Activated CD8-positive, alpha-beta memory T cell treated with anti-CD3 and anti-CD28 coated beads, Interleukin-2, amount 50 U/mL, for 24 hours (primary cell): ENCODE measurements around the gene PRDM11.
"Not testable (repeated sequence)": the region's sequence is repeated elsewhere in the genome, so short reads cannot be mapped to it uniquely, and the experiment has no call there.

Experiments used
- DNase-seq: peaks from one replicate; pipeline ENCODE4 v3.0.0-alpha.2; 2020; ENCODE audit errors: extremely low read depth

PRDM11 gene

DNA sequence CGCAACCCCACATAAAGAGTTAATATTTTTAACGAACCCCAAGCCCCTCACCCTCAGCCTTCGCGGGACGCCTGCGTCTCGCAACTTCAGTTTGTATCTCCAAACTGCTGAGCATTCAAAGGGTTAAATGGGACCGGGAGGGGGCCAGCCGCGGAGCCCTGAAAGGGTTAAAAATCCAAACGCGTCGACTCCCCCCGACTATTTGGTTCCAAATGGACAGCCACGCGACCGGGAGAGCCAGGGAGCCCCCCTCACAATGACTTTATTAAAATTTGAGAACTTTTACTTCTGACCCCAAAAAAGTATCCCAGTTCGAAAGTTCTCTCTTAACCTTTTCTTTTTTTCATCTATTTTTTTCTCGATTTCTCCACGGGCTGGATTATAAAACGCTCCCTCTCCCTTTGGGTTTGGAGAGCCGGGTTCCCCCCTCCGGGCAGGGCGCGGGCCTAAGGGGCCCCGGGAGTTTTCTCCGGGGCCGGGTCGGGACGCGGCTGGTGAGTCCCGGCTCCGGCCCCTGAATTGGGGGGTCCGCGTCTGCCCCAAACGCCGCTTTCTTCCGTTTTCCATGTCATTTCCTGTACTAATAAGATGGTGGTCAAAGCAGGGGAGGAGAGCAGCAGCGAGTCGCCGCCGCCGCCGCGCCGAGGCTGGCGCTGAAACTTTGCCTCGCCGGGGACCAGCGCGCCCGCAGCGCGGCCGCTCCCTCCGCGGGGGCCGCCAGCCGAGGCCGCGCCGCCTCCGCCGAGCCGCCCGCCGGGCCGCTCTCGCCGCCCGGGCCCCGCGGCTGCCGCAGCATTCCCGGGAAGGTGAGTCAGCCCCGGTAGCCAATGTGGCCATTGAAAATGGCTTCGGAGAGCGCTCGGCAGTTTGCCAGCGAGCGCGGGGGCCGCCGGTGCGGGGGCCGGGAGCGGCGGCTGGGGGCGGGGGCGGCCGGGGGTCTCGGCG is at the start of gene PRDM11:
TSS of gene PRDM11 (plus strand) at position 568 of the 945 bp plus-strand sequence. CDS start 35,128 bp downstream, outside the sequence.
- no peak for DNase-seq

DNA sequence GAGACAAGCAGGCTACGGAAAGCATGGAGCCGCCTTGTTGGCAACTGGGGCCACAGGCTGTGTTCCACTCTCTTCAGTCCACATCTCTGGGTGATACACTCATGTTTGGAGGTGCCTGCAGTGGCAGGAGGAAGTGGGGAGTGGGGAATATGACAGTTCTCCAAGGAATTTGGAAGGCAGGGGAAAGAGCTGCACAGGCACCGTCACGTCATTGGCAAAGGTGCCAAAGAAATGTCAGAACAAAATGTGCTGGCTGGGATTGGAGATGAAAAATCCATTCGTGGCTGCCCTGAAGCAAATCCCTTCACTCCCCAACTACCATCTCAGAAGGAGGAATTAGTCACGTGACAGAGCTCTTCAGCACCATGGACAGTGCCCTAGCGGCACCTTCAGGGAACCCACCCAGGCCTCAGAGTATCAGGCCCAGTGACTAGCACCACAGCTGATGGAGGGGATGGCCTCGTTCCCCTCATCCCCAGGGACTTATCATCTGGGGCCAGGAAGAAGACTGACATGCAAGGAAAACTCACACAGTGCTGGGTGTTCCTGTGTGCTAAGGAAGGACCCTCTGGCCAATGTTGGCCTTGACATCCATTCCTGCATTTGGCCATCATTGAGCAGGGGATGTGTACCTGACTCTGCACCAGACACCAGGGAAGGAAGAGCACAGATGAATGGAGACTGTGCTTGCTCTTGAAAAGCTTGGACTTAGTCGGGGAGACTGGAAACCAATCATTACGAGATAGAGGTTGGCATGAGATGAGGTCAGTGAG is 48.5 kb upstream of the PRDM11 start:
- DNase-seq, result no peak

DNA sequence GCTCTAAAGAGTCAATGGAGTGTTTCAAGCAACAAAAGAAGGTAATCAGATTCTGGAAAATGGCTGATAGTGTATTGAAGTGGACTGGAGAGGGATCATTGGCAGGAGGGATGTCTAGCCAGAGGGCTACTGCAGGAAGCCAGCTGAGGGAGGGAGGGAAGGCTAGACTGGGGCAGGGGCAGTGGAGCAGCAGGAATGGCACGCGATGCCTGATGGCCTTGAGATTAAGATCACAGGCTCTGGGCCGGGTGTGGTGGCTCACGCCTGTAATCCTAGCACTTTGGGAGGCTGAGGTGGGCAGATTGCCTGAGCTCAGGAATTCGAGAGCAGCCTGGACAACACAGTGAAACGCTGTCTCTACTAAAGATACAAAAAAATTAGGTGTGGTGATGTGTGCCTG is 47.5 kb upstream of the PRDM11 start:
- no peak for DNase-seq

GRCh38 chr11:45100339-45100738 is 46.1 kb upstream of the PRDM11 start:
- DNase-seq, result no peak

DNA sequence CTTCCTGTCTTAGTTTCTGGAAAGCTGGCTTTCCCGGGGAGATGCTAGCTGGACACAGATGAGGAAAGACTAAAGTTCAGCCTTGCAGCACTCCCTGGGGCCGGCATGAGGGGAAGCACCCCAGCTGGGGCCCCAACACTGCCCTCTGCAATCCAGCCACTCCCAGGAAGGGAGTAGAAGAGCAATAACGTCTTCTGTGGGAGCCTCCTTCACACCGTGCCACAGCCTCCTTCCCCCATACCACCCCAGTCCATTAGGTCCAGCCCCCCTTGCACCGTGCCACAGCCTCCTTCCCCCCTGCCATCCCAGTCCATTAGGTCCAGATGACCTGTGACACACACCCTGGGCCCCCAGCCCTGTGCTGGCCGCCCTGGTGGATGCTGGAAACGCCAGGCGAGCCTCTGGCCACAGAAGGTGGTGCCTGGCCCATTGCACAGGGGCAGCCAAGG is 44.1 kb upstream of the PRDM11 start:
- DNase-seq, result no peak

GRCh38 chr11:45102810-45103621 is 43.4 kb upstream of the PRDM11 start:
- no peak for DNase-seq

- no peak for DNase-seq
Measured at GRCh38 chr11:45104006-45104789, 42.2 kb upstream of the PRDM11 start.

DNA sequence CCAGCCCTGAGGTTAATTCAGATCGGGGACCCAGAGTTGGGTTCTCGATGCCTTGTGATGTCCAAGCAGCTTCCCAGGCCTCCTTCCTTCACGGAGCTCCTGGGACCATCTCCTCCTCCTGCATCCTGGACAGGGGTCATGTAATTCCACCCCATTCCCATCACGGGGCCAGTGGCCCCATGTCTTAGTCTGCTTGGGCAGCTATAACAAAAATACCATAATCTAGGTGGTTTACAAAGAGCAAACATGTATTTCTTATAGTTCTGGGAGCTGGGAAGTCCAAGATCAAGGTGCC is 41.7 kb upstream of the PRDM11 start:
- DNase-seq, result no peak

DNA sequence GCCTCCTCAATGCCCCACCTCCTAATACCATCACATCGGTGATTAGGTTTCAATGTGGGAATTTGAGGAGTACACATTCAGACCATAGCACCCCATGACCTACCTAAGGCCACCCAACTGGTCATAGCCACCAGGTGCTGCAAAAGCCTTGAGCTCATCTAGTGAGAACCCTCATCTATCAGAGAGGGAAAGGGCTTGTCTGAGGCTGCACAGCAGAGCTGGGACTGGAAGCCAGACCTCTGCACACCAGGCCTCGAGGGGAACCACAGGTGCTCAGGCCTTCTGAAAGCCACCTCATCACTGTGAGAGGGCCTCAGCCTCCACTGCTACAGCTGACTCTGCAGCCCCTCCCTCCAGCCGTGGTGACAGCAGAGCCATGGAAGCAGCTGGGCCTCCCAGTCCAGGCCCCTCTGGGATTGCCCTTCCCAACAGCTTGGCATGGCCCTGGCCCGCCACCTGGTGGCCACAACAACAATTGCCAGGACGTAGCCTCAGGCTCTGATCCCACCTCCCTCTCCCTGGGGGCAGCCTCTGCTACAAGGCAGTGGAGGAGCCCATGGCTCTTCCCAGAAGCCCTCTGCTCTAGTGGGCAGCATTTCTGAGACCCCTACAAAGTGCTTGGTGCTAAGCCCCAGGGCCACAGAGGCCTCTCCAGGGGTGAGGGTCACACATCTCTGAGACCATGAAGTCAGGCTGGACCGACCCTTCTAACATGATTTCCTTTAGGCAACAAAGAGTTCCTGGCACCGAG is 41.0 kb upstream of the PRDM11 start:
- no peak for DNase-seq

DNA sequence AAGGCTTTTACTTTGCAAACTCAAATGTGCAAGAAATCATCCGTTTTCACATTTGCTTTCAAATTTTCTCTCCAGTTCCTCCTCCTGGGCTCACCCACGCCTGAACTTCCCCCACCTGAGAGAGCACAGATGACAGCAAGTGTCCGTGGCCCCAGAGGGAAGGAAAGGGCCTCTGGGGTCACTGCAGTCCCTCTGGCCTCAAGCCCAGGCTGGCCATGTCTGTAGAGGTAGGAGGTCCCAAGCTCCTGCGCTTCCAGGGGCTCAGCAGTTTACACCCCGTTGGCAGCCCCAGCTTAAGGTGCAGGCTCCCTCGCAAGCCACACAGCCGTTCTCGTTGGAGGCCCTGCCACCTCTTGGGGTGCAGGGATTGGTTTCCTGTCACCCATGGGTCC is 40.5 kb upstream of the PRDM11 start:
- no peak for DNase-seq

- DNase-seq, result no peak
Measured at GRCh38 chr11:45106440-45106839, 40.0 kb upstream of the PRDM11 start.

GRCh38 chr11:45107029-45107428 is 39.4 kb upstream of the PRDM11 start:
- DNase-seq, result no peak

DNA sequence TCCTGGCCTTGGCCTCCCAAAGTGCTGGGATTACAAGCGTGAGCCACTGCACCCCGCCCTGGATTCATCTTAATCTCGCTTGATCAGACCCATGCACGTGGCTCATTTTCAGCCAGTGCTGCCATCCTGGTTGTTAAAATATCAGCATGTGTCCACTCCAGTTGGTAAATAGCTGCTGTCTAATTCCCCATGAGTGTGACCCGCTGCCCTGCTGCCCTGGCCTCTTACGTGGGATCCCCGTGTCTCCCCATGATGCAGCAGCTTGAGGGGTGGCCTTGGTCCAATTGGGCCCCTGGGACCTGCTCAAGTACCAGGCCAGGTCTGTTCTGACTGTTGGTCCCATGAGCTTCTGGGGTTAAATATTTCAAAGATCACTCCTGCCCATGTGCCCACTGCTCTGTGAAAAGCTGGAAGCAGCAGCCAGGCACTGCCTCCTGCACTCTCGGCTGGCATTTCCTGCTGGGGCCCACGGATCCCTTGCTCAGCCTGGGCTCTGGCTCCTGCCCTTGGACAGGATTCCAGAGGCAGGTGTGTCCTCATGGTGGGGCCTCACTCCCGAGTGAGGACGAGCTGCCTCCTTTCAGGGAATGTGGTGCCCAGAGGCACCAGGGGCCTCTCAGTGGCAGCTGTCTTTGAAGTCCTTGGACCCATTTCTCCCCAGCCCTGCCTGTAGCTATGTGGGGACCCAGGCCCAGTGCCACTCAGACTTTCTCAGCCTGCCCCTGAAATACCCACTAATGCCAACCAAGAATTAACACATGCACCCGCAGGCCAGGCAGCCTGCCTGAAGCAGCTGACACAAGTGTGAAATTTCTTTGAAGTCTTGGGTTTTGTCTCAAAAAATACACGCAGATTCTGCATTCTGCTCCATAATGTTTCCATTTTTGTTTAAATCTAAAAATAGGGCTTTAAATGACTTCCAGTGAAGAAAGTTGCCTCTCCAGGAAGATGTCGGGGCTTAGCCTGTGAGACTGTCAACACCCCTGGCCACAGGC is 38.1 kb upstream of the PRDM11 start:
- DNase-seq, result no peak

GRCh38 chr11:45109400-45109799 is 37.0 kb upstream of the PRDM11 start:
- DNase-seq, result no peak

GRCh38 chr11:45110562-45110961 is 35.9 kb upstream of the PRDM11 start:
- DNase-seq, result no peak

DNA sequence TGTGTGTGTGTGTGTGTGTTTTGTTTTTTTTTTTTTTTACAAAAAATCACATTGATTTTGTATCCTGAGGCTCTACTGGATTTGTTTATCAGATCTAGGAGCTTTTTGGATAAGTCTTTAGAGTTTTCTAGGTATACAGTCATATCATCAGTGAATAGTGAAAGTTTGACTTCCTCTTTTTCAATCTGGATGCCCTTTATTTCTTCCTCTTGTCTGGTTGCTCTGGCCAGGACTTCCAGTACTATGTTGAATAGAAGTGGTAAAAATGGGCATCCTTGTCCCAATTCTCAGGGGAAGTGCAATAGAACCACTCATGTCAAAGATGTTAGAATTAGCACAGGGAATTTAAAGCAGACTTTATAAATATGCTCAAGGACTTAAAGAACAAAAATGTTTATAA is 32.6 kb upstream of the PRDM11 start:
- DNase-seq, result no peak

DNA sequence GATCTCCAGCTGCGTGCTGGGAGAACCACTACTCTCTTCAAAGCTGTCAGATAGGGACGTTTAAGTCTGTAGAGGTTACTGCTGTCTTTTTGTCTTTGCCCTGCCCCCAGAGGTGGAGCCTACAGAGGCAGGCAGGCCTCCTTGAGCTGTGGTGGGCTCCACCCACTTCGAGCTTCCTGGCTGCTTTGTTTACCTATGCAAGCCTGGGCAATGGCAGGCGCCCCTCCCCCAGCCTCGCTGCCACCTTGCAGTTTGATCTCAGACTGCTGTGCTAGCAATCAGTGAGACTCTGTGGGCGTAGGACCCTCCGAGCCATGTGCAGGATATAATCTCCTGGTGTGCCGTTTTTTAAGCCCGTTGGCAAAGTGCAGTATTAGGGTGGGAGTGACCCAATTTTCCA is 18.6 kb upstream of the PRDM11 start:
- not testable (repeated sequence) for DNase-seq

DNA sequence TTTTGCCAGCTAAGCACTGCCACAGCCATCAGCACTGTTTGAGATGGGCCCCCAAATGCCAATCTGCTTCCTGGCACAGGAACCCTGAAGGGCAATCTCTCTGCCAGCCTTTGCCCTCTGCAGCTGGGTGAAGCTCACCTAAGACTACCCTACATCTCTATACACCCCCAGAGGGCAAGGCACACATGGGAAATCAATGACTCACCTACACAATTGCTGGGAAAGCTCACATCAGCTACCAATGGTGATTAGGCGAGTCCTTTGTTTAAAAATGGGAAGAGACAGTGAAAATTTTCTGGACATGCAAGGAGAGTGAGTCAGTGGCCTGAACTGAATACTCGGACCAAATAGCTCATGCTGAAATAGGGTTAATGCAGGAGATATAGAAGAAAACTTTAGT is 12.6 kb upstream of the PRDM11 start:
- DNase-seq, result no peak

DNA sequence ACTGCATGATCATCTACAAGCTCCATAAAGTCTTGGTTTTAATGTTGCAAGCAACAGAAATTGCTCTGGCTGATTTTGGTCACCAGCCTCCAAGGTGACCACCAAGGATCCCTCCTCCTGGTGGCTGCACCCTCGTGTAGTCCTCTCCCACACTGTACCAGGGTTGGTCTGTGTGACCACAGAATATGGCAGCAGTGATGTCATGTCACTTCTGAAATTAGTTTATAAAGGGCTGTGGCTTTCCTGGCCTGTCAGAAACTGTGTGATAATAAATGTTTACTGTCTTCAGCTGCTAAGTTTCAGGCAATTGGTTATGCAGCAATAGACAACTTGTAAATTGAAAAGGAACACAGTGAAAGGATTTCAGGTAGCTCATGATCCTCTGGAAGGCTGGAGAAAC is 5.3 kb upstream of the PRDM11 start:
- DNase-seq, result no peak
